ENCODE data around the gene HOXB8. TPM values are rescaled to one million over a fixed set of nuclear protein-coding genes. Genes with fewer than 3 reads are reported as not detected.

The HOXB8 gene
- total RNA-seq, 8 experiments from 2014 or later: 0.80 to 139 (median 63.2) TPM

DNA sequence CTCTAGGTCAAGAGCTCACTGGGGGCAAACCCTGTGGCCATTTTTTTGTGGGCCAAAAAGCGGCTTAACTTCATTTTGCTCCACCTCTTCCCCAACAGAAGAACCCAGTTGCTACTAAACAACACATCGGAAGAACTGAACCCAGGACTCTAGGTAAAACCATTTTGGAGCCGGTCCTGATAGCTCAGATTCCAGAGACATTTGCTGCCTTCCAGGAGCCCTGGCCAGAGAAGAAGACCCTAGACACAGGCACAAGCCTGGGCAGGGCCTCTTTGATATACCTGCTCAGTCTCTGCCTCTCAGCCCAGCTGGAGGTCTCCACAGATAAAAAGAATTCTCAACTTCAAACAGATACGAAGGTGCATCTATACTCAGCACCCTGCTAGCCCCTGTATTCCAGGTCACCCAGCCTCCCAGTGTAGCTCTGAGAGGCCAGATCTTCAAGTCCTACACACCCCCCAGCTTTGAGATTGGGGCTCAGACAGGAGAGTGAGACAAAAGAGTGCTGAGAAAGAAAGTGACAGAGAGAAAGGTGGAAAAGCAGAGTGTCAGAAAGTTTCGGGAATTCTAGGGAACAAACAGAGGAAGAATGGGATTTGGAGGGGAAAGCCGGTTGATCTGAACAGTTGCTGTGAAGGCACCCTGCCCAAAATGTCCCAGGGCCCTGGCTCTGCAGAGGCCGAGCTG is 17.6 kb upstream of the HOXB8 start:
- 6 to 80% (median 32%) methylated on average over 1 to 7 of the region's 7 CpGs; no CpG with 5 or more reads in 1 of the 10 experiments for WGBS, 10 experiments

DNA sequence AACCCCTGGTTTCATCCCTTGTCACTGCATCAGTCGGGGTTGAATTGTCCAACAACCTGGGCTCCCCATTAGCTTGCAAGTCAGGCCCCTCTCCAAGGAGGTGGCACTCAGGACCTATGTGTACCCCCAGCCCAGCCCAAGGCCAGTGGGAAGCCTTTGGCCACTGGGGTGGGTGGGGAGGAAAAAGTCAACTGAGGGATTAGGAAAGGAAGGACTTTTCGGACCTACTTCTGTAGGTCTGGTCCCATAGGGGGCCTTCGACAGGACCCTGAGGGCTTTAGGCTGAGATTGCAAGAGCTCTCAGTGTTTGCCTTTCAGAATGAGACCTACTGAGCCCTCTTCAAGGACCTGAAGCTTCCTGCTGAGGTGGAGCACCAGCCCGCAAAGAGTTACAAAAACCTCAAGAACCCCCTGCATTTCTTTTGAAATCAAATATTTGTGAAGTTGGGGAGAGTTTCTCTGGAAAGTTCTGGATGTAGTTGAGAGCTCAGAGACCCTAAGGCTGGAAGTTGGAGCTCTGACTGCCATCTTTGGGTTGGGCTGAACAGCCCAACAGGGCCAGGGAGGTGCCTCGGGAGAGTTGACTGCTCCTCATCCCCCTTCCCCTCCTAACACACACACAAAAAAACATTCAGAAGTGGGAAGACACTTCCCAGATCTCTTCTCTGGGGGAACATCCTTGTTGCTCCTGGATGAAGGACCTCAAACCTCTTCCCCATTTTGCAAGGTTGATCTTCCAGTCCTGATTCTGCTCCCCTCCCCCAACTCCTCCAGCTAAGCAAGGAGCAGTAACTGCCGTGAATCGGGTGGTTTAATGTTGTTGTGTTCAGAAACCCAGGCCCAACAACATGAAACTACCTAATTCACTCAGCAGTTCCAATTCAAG is 16.8 kb upstream of the HOXB8 start:
- in situ Hi-C loops (cut with MboI; ENCODE audit: low pct_unique_long_range_greater_than_20kb in 2 of 9, low sequenced_read_pairs in 9 of 9, unreplicated experiment in 9 of 9): loop anchor here in 1 of 9 experiments (25.0 kb wide), 1 partner anchor 105 kb away; the partner anchor contains the start of gene HOXB13
- Histone ChIP-seq H3K4me1 (replicated peaks in 1 of 2) (peaks cover 16 to 25% of the 10 kb centered on the region in 2 donors), H3K27ac (no peak overlapping the region), H3K4me3 (no peak overlapping the region)
- 0 to 40% (median 20%) methylated on average over 1 to 4 of the region's 7 CpGs; no CpG with 5 or more reads in 3 of the 10 experiments for WGBS, 10 experiments
- ATAC-seq (replicated peaks in 6 of 8): no peak

More for the DNA sequence above, 17.6 kb upstream of the HOXB8 start:
- Histone ChIP-seq H3K27ac (no peak overlapping the region), H3K4me3 (no peak overlapping the region), H3K4me1 (replicated peaks in 1 of 2) (peaks cover 8 to 17% of the 10 kb centered on the region in 2 donors)
- in situ Hi-C loops (cut with MboI; ENCODE audit: low pct_unique_long_range_greater_than_20kb in 2 of 9, low sequenced_read_pairs in 9 of 9, unreplicated experiment in 9 of 9): loop anchor here in 1 of 9 experiments (25.0 kb wide), 1 partner anchor 105 kb away; the partner anchor contains the start of gene HOXB13
- no peak for ATAC-seq (replicated peaks in 6 of 8)

DNA sequence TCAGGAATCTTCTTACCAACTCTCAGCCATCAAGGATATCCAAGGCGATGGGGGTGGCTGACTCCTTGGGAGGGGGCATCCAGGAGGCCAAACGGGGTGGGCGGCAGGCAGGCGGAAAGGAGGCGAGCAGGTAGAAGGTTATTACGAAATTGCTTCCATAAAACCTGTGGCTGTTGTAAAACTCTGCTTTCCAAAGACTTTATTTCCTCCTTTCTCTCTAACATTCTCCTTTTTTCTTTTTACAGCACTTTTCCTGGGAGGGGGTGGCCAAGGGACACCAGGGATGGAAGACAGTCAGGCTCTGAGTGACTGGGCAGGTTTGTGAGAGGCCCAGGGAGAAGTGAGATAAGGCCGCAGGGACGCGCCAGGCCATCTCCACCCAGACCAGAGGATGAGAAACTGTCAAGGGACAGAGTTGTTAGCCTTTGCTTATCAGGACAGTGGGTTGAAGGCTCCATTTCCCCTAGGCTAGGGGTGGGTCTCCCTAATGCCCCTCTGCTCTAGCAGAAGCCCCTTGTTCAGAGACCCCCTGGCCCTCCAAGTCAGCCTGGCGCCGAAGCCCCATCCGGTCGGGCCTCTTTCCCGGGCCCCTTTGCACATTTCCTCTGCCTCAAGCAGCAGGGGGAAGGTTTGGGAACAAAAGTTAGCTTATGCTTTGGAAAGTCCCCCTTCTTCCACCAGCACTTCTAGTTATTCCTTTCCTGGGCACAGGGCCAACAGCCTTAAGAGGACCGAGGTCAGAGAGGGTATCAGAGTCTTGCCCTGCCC is 16.0 kb upstream of the HOXB8 start:
- WGBS, 10 experiments: 18 to 100% (median 45%) methylated on average over 1 to 7 of the region's 15 CpGs; no CpG with 5 or more reads in 1 of the 10 experiments
- Histone ChIP-seq H3K4me3 (no peak overlapping the region), H3K4me1 (replicated peaks in 1 of 2) (peaks cover 15 to 24% of the 10 kb centered on the region in 2 donors), H3K27ac (no peak overlapping the region)
- in situ Hi-C loops (cut with MboI; ENCODE audit: low pct_unique_long_range_greater_than_20kb in 2 of 9, low sequenced_read_pairs in 9 of 9, unreplicated experiment in 9 of 9): loop anchor here in 1 of 9 experiments (25.0 kb wide), 1 partner anchor 106 kb away; the partner anchor contains the start of gene HOXB13
- no peak for ATAC-seq (replicated peaks in 6 of 8)

- no peak overlapping the region for H3K27ac ChIP-seq
- ATAC-seq (replicated peaks in 6 of 8): no peak
- 17 to 86% (median 43%) methylated on average over 3 to 13 of the region's 15 CpGs; no CpG with 5 or more reads in 1 of the 10 experiments for WGBS, 10 experiments
Measured at GRCh38 chr17:48630009-48630924, 15.2 kb upstream of the HOXB8 start.

DNA sequence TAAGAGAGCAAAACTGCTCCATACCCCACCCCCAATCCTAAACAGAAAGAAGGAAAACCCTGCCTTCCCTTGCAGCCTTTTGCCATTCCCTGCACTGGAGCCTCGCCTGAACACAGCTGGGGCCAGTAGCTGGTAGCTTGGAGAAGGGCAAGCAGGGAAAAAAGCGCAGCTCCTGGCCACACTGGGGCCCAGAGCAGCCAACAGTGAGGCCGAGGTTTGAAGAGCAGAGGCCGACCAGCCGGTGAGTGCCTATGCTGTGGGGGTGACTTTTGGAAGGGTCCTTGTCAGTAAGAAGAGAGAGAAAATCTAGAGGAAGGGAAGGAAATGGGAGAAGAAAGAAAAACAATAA is 14.3 kb upstream of the HOXB8 start:
- H3K27ac ChIP-seq: no peak overlapping the region
- no peak overlapping the region for H3K4me3 ChIP-seq
- in situ Hi-C loops (cut with MboI; ENCODE audit: low pct_unique_long_range_greater_than_20kb in 2 of 9, low sequenced_read_pairs in 9 of 9, unreplicated experiment in 9 of 9): loop anchor here in 2 of 9 experiments (10.0 to 25.0 kb wide), 2 partner anchors 108 to 475 kb away; partner anchors contain the start of gene HOXB13 (in 1 of the 2)
- no peak for ATAC-seq (replicated peaks in 6 of 8)
- WGBS, 10 experiments: 0 to 49% (median 30%) methylated on average over 1 to 5 of the region's 5 CpGs; no CpG with 5 or more reads in 2 of the 10 experiments
- H3K4me1 ChIP-seq (replicated peaks in 1 of 2): peaks cover 15 to 23% of the 10 kb centered on the region in 2 donors

More at GRCh38 chr17:48630009-48630924, 15.2 kb upstream of the HOXB8 start:
- Histone ChIP-seq H3K4me3 (no peak overlapping the region), H3K4me1 (replicated peaks in 1 of 2) (peaks cover 15 to 23% of the 10 kb centered on the region in 2 donors)
- in situ Hi-C loops (cut with MboI; ENCODE audit: low pct_unique_long_range_greater_than_20kb in 2 of 9, low sequenced_read_pairs in 9 of 9, unreplicated experiment in 9 of 9): loop anchor here in 1 of 9 experiments (25.0 kb wide), 1 partner anchor 107 kb away; the partner anchor contains the start of gene HOXB13

DNA sequence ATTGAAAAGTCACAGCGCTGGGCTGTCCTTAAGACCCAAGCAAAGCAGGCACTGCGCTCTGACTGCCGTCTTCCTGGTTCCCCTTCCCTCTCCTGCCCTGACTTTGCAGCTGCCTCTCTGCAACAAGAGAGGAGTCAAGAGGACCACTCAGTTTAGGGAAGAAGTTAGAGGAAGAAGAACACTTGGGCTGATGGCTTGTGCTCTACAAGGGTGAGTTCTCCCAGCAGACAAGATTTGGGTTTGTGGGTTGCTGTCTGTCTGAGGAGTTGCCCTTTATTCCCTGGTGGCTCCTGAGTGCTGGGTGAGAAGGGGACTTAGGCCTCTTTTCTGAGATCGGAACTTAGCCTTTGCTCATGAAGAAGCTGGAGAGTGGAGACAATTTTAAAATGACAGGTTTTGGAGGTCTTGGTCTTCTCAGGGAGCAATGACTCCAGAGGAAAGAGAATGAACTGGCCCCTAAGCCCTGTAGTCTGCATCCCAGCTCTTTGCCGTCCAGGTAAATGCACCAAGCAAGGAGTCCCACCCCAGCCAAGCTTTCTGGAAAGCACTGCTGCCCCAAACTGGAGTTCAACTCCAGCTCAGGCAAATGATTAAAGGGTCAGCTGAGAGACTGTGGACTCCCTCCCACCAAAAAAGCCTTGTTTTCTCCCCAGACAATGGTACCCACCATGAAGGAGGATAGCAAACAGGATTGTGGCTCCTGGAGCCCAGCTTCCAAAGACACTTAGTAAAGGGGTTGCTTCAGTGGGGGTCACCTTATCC is 13.7 kb upstream of the HOXB8 start:
- in situ Hi-C loops (cut with MboI; ENCODE audit: low pct_unique_long_range_greater_than_20kb in 2 of 9, low sequenced_read_pairs in 9 of 9, unreplicated experiment in 9 of 9): loop anchor here in 2 of 9 experiments (10.0 to 25.0 kb wide), 2 partner anchors 108 to 474 kb away; partner anchors contain the start of gene HOXB13 (in 1 of the 2)
- WGBS, 10 experiments: 7 to 80% (median 34%) methylated on average over 1 to 5 of the region's 5 CpGs; no CpG with 5 or more reads in 2 of the 10 experiments
- no peak for ATAC-seq (replicated peaks in 6 of 8)
- peaks cover 15 to 23% of the 10 kb centered on the region in 2 donors for H3K4me1 ChIP-seq (replicated peaks in 1 of 2)
- H3K27ac ChIP-seq: no peak overlapping the region
- H3K4me3 ChIP-seq: no peak overlapping the region

- H3K4me1 ChIP-seq (replicated peaks in 1 of 2): peaks cover 15 to 23% of the 10 kb centered on the region in 2 donors
- no peak for ATAC-seq (replicated peaks in 6 of 8)
- in situ Hi-C loops (cut with MboI; ENCODE audit: low pct_unique_long_range_greater_than_20kb in 2 of 9, low sequenced_read_pairs in 9 of 9, unreplicated experiment in 9 of 9): loop anchor here in 2 of 9 experiments (10.0 to 25.0 kb wide), 2 partner anchors 109 to 473 kb away; partner anchors contain the start of gene HOXB13 (in 1 of the 2)
- H3K27ac ChIP-seq: peak overlapping the region; percentile 88 to 96
- H3K4me3 ChIP-seq: peak overlapping the region in 1 of 5 donors; percentile 80
- WGBS, 10 experiments: 7 to 53% (median 29%) methylated on average over 2 to 14 of the region's 27 CpGs
Measured at GRCh38 chr17:48627623-48628521, 12.8 kb upstream of the HOXB8 start.

- peaks cover 15 to 30% of the 10 kb centered on the region in 2 donors for H3K4me1 ChIP-seq (replicated peaks in 1 of 2)
- ATAC-seq (replicated peaks in 6 of 8): peak in 2 of 8 experiments; percentile 0
- in situ Hi-C loops (cut with MboI; ENCODE audit: low pct_unique_long_range_greater_than_20kb in 2 of 9, low sequenced_read_pairs in 9 of 9, unreplicated experiment in 9 of 9): loop anchor here in 2 of 9 experiments (10.0 to 25.0 kb wide), 2 partner anchors 110 to 472 kb away; partner anchors contain the start of gene HOXB13 (in 1 of the 2)
- 5 to 25% (median 12%) methylated on average over 1 to 5 of the region's 5 CpGs; no CpG with 5 or more reads in 4 of the 10 experiments for WGBS, 10 experiments
- H3K4me3 ChIP-seq: peak overlapping the region; percentile 53 to 92 (median 80)
- H3K27ac ChIP-seq: peak overlapping the region; percentile 88 to 96
Measured at GRCh38 chr17:48627118-48627597, 12.1 kb upstream of the HOXB8 start.

GRCh38 chr17:48626245-48627117 is 11.4 kb upstream of the HOXB8 start, which contains the start of gene HOXB9:
Gene HOXB9 (minus strand): TSS chr17:48626358. CDS start chr17:48626269, 89 bp downstream.
- peak within 1 kb of the TSS; percentile 53 to 92 (median 80) for H3K4me3 ChIP-seq
- in situ Hi-C loops (cut with MboI; ENCODE audit: low pct_unique_long_range_greater_than_20kb in 2 of 9, low sequenced_read_pairs in 9 of 9, unreplicated experiment in 9 of 9): loop anchor here in 2 of 9 experiments (10.0 to 25.0 kb wide), 2 partner anchors 111 to 472 kb away; partner anchors contain the start of gene HOXB13 (in 1 of the 2)
- peak; percentile 14 to 88 (median 82) for ATAC-seq (replicated peaks in 6 of 8)
- H3K27ac ChIP-seq: peak within 1 kb of the TSS; percentile 88 to 96
- WGBS, 10 experiments: 0 to 11% (median 0%) methylated on average over 1 to 2 of the region's 50 CpGs; no CpG with 5 or more reads in 5 of the 10 experiments
- peaks cover 15 to 37% of the 10 kb centered on the region in 2 donors for H3K4me1 ChIP-seq (replicated peaks in 1 of 2)

Data from motor neuron (in vitro differentiated cells).